HepG2 (cell line): ENCODE data around the gene WDR45B. TPM values are rescaled to one million over a fixed set of nuclear protein-coding genes. Genes with fewer than 3 reads are reported as not detected.
A peak's percentile ranks its signal among the peaks of the same experiment; 100 is the strongest.

ENCODE experiments used
- AHDC1 ChIP-seq: sonication (generic); formaldehyde crosslinking; IDR thresholded peaks from 2 replicates; pipeline ENCODE4 v1.5.1; 2020; ENCODE audit warnings: mild to moderate bottlenecking, missing genetic modification reagents, borderline replicate concordance
- BRCA1 ChIP-seq: sonication (generic); formaldehyde crosslinking; IDR thresholded peaks from 2 replicates; pipeline ENCODE4 v1.4.0; 2020; ENCODE audit warnings: missing genetic modification reagents
- CSRNP1 ChIP-seq: sonication (generic); formaldehyde crosslinking; IDR thresholded peaks from 2 replicates; pipeline ENCODE4 v1.8.1; 2023; ENCODE audit warnings: mild to moderate bottlenecking, missing genetic modification reagents
- DMAP1 ChIP-seq: IDR thresholded peaks from 2 replicates; pipeline ENCODE4 v1.6.1; 2016
- GMEB1 ChIP-seq: sonication (generic); formaldehyde crosslinking; IDR thresholded peaks from 2 replicates; pipeline ENCODE4 v1.5.1; 2020; ENCODE audit warnings: missing genetic modification reagents, mild to moderate bottlenecking, borderline replicate concordance
- GPN1 ChIP-seq: sonication (generic); formaldehyde crosslinking; IDR thresholded peaks from 2 replicates; pipeline ENCODE4 v1.5.1; 2020; ENCODE audit warnings: missing genetic modification reagents, borderline replicate concordance
- HOXA7 ChIP-seq: sonication (generic); formaldehyde crosslinking; IDR thresholded peaks from 2 replicates; pipeline ENCODE4 v1.8.1; 2022; ENCODE audit warnings: mild to moderate bottlenecking, missing genetic modification reagents, moderate library complexity
- KLF12 ChIP-seq: sonication (generic); formaldehyde crosslinking; IDR thresholded peaks from 2 replicates; pipeline ENCODE4 v1.4.0; 2020; ENCODE audit warnings: missing genetic modification reagents, borderline replicate concordance
- MTF2 ChIP-seq: sonication (generic); formaldehyde crosslinking; IDR thresholded peaks from 2 replicates; pipeline ENCODE4 v1.5.0; 2020; ENCODE audit warnings: missing genetic modification reagents, borderline replicate concordance
- RBFOX2 ChIP-seq: fragments of 200-400 bp; formaldehyde crosslinking; IDR thresholded peaks from 2 replicates; pipeline ENCODE4 v1.6.1; 2017; ENCODE audit warnings: low read depth, mild to moderate bottlenecking, low read length
- RCOR2 ChIP-seq: IDR thresholded peaks from 2 replicates; pipeline ENCODE4 v1.6.1; 2016; ENCODE audit warnings: missing biosample characterization, missing genetic modification reagents
- ZNF276 ChIP-seq: sonication (generic); formaldehyde crosslinking; IDR thresholded peaks from 2 replicates; pipeline ENCODE4 v1.4.0; 2020; ENCODE audit warnings: mild to moderate bottlenecking, low read depth, missing genetic modification reagents
- ZNF329 ChIP-seq: sonication (generic); formaldehyde crosslinking; IDR thresholded peaks from 2 replicates; pipeline ENCODE4 v1.9.0; 2021; ENCODE audit warnings: low read depth, mild to moderate bottlenecking, missing genetic modification reagents
- ZNF446 ChIP-seq: sonication (generic); formaldehyde crosslinking; IDR thresholded peaks from 2 replicates; pipeline ENCODE4 v1.5.0; 2020; ENCODE audit warnings: mild to moderate bottlenecking, missing genetic modification reagents
- ZNF510 ChIP-seq: sonication (generic); formaldehyde crosslinking; IDR thresholded peaks from 2 replicates; pipeline ENCODE4 v1.4.0; 2020; ENCODE audit warnings: low read depth, mild to moderate bottlenecking, missing genetic modification reagents
- ZNF605 ChIP-seq: sonication (generic); formaldehyde crosslinking; IDR thresholded peaks from 2 replicates; pipeline ENCODE4 v1.8.0; 2022; ENCODE audit warnings: mild to moderate bottlenecking, missing genetic modification reagents
- ZNF713 ChIP-seq: sonication (generic); formaldehyde crosslinking; IDR thresholded peaks from 2 replicates; pipeline ENCODE4 v1.4.0; 2020; ENCODE audit warnings: mild to moderate bottlenecking, missing genetic modification reagents
- ZNF749 ChIP-seq: sonication (generic); formaldehyde crosslinking; IDR thresholded peaks from 2 replicates; pipeline ENCODE4 v1.8.0; 2022; ENCODE audit warnings: mild to moderate bottlenecking, missing genetic modification reagents, moderate library complexity, borderline replicate concordance
- ZSCAN21 ChIP-seq: sonication (generic); formaldehyde crosslinking; IDR thresholded peaks from 2 replicates; pipeline ENCODE4 v1.8.0; 2022; ENCODE audit warnings: mild to moderate bottlenecking, missing genetic modification reagents, moderate library complexity, borderline replicate concordance
- polyA plus RNA-seq, 8 experiments: library from polyadenylated mRNA; depleted of rRNA in 3 of 8; stranded (reverse) in 7 of 8; unstranded in 1 of 8; fragments of >200 nt; fragmentation: Illumina TruSeq in 4 of 8; extraction: Trizol in 4 of 8; gene quantifications; 2 replicates each; pipeline versions ENCODE4 v1.2.1 to v1.2.3, GENCODE V29; 2011 to 2016; ENCODE audit warnings: low read depth in 4 of 8, missing spikeins in 1 of 8, mixed read lengths in 1 of 8; ENCODE audit not compliant: insufficient read depth in 1 of 8
- total RNA-seq, 5 experiments: library from RNA; depleted of rRNA; stranded (reverse); fragments of >200 nt; fragmentation: Illumina TruSeq; extraction: Trizol; gene quantifications; 2 replicates each; pipeline ENCODE4 v1.2.3, GENCODE V29; 2016; ENCODE audit warnings: low read depth in 1 of 5

Gene WDR45B
- total and polyA plus RNA-seq, 2 of the 13 experiments (the other 11 are each of a cell fraction or from before 2014, with no cell fraction given) = 86.2 to 155 TPM

- TF ChIP-seq ZNF329 (CRISPR knock-in tag) = no peak
- TF ChIP-seq HOXA7 (CRISPR knock-in tag) = peak; percentile 11; the same call in 1 of the 2 replicates
- TF ChIP-seq ZNF276 (CRISPR knock-in tag) = 0 out of 2 replicates have a peak, but pooled peaks have one; percentile 46
- no peak for TF ChIP-seq GPN1 (CRISPR knock-in tag)
- TF ChIP-seq KLF12 (CRISPR knock-in tag) = no peak
- no peak for TF ChIP-seq GMEB1 (CRISPR knock-in tag)
- no peak for TF ChIP-seq ZNF605
- TF ChIP-seq ZNF510 = 0 out of 2 replicates have a peak, but pooled peaks have one; percentile 70
- TF ChIP-seq RCOR2 (CRISPR knock-in tag) = no peak
- no peak for TF ChIP-seq ZNF713 (CRISPR knock-in tag)
- peak; percentile 61; the same call in 1 of the 2 replicates for TF ChIP-seq CSRNP1
- no peak for TF ChIP-seq DMAP1 (CRISPR knock-in tag)
- TF ChIP-seq ZNF446 (CRISPR knock-in tag) = peak; percentile 99
- no peak for TF ChIP-seq BRCA1 (CRISPR knock-in tag)
- TF ChIP-seq AHDC1 (CRISPR knock-in tag) = no peak
- peak; percentile 51; the same call in 1 of the 2 replicates for TF ChIP-seq RBFOX2
- 0 out of 2 replicates have a peak, but pooled peaks have one; percentile 62 for TF ChIP-seq ZSCAN21 (CRISPR knock-in tag)
- 0 out of 2 replicates have a peak, but pooled peaks have one; percentile 25 for TF ChIP-seq ZNF749
- TF ChIP-seq MTF2 (CRISPR knock-in tag) = 0 out of 2 replicates have a peak, but pooled peaks have one; percentile 82
These were observed 565 bp downstream of the WDR45B start (continued) for GRCh38 chr17:82647593-82648164.
